Transverse colon (tissue), 4 donors: ENCODE data around the gene SPTLC3.

Source experiments
- CTCF ChIP-seq, 5 experiments: fragments of 200-600 bp in 3 of 5; fragments of 450-650 bp in 2 of 5; sonication (generic) in 3 of 5; IDR thresholded peaks; 1 replicate in 2 of 5; 2 replicates in 3 of 5; pipeline ENCODE4 v1.5.1; 2016 to 2017; ENCODE audit warnings: antibody characterized with exemption in 5 of 5, inconsistent platforms in 3 of 5, mild to moderate bottlenecking in 2 of 5, moderate library complexity in 1 of 5
- POLR2A ChIP-seq: fragments of 450-650 bp; IDR thresholded peaks from one replicate; pipeline ENCODE4 v1.6.1; 2016; ENCODE audit warnings: antibody characterized with exemption, mild to moderate bottlenecking, moderate library complexity
- POLR2AphosphoS5 ChIP-seq, 3 donors: sonication (generic); formaldehyde crosslinking; IDR thresholded peaks; one replicate each; pipeline ENCODE4 v1.6.1; 2016; ENCODE audit warnings: antibody characterized with exemption in 3 of 3

DNA sequence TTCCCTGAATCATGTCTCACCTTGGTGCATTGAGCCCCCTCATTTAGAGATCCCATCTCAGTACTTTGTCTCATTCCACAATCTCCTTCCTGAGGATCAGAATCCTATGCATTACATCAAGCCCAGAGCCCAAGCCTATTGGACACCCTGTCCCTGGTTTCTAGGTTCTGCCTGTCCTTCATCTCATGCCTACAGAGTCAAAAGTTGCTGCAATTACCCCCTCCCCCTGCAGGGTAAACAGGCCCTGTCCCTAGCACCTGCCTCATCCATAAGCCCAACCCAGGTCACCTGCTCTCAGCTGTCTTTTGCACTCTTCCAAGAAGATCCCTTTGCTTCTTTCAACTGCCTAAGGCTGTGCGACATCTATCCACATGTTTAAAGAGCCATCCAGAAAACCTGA lies 93.9 kb downstream of the SPTLC3 start:
- TF ChIP-seq CTCF (IDR thresholded peaks at IDR 0.05) = peak in 1 of 5 experiments; percentile 19
- TF ChIP-seq POLR2AphosphoS5 (IDR thresholded peaks at IDR 0.05) = no peak
- no peak for TF ChIP-seq POLR2A
